Activated CD8-positive, alpha-beta T cell treated with anti-CD3 and anti-CD28 coated beads for 36 hours (primary cell): Measurements from ENCODE around the gene SRSF12. TPM values are rescaled to one million over a fixed set of nuclear protein-coding genes. Genes with fewer than 3 reads are reported as not detected.

Source experiments
- ATAC-seq: fragments of 200-7000 bp; cut with Tn5 transposase; one replicate; pipeline ENCODE4 v1.10.0; 2021; ENCODE audit warnings: mild to moderate bottlenecking, moderate library complexity
- CTCF ChIA-PET: fragments of 350-600 bp; sonication (Branson Sonifier 250); formaldehyde crosslinking; loops from one replicate; lab custom pipeline; 2021; ENCODE audit warnings: antibody characterized with exemption; lab: Charles Lee
- POLR2A ChIA-PET: fragments of 350-600 bp; sonication (Branson Sonifier 250); formaldehyde crosslinking; loops from one replicate; lab custom pipeline; 2021; ENCODE audit warnings: antibody characterized with exemption; lab: Charles Lee
- DNase-seq: peaks from one replicate; pipeline ENCODE4 v3.0.0-alpha.2; 2020
- H3K27ac Mint-ChIP-seq: one replicate; pipeline ENCODE4 v1.8.0; 2021; ENCODE audit warnings: mild to moderate bottlenecking, mixed read lengths
- H3K27me3 Mint-ChIP-seq: one replicate; pipeline ENCODE4 v1.8.0; 2021; ENCODE audit warnings: mixed read lengths
- H3K36me3 Mint-ChIP-seq: one replicate; pipeline ENCODE4 v1.8.0; 2021; ENCODE audit warnings: low read depth, mixed read lengths
- H3K4me1 Mint-ChIP-seq: one replicate; pipeline ENCODE4 v1.8.0; 2021; ENCODE audit warnings: low read depth, mixed read lengths
- H3K4me3 Mint-ChIP-seq: one replicate; pipeline ENCODE4 v1.8.0; 2021; ENCODE audit warnings: mild to moderate bottlenecking, moderate library complexity, mixed read lengths
- H3K9me3 Mint-ChIP-seq: one replicate; pipeline ENCODE4 v1.8.0; 2021; ENCODE audit warnings: mixed read lengths
- CTCF ChIP-seq: fragments of 200-600 bp; IDR thresholded peaks from one replicate; pipeline ENCODE4 v1.8.0; 2022; ENCODE audit warnings: antibody characterized with exemption, mild to moderate bottlenecking
- intact Hi-C: fragments of 100-400 bp; cut with micrococcal nuclease; formaldehyde crosslinking; loops from one replicate; pipeline ENCODE4 v1.10.0; 2022
- total RNA-seq, 2 experiments: library from RNA; stranded (reverse); gene quantifications; one replicate each; pipeline ENCODE4 v1.2.3, GENCODE V29; 2021

The SRSF12 gene
- total RNA-seq, 2 experiments from 2014 or later = 0.83 to 1.1 TPM

- ChIA-PET CTCF (no interaction called here), POLR2A (no interaction called here)
- DNase-seq = no peak
- TF ChIP-seq CTCF = no peak
- no peak overlapping the region for H3K27ac Mint-ChIP-seq
- no peaks in the 10 kb centered on the region for H3K36me3 Mint-ChIP-seq
- H3K4me3 Mint-ChIP-seq = no peak overlapping the region
- no peaks in the 10 kb centered on the region for H3K9me3 Mint-ChIP-seq
- peaks cover 2% of the 10 kb centered on the region for H3K27me3 Mint-ChIP-seq
- intact Hi-C loops = no loop called here
- H3K4me1 Mint-ChIP-seq = no peaks in the 10 kb centered on the region
- no peak for ATAC-seq
These were observed 54.0 kb downstream of the SRSF12 start for GRCh38 chr6:89063881-89064280.

- ChIA-PET CTCF (interaction anchor here (0.7 to 1.0 kb wide), 2 partner anchors 9 to 77 kb away, joined by 3 read pairs; no protein-coding TSS in a partner anchor), POLR2A (interaction anchor here (0.8 kb wide), 1 partner anchor 21 kb away, joined by 4 read pairs; the partner anchor contains the start of gene PNRC1)
- intact Hi-C loops = no loop called here
- Mint-ChIP-seq H3K27ac (no peak overlapping the region), H3K36me3 (no peaks in the 10 kb centered on the region), H3K4me1 (no peaks in the 10 kb centered on the region), H3K4me3 (no peak overlapping the region), H3K27me3 (no peaks in the 10 kb centered on the region), H3K9me3 (no peaks in the 10 kb centered on the region)
- ATAC-seq (no peak), DNase-seq (no peak)
- TF ChIP-seq CTCF = no peak
These were observed 58.6 kb downstream of the SRSF12 start for GRCh38 chr6:89059227-89059626.

- POLR2A ChIA-PET = interaction anchor here (0.8 to 0.9 kb wide), 2 partner anchors 14 to 22 kb away, joined by 3 to 4 read pairs; partner anchors contain the start of gene PNRC1
- Mint-ChIP-seq H3K4me3 (no peak overlapping the region), H3K27me3 (no peaks in the 10 kb centered on the region), H3K27ac (no peak overlapping the region), H3K36me3 (no peaks in the 10 kb centered on the region), H3K4me1 (no peaks in the 10 kb centered on the region), H3K9me3 (no peaks in the 10 kb centered on the region)
- no peak for ATAC-seq
- CTCF ChIA-PET = interaction anchor here (0.7 to 1.0 kb wide), 2 partner anchors 8 to 76 kb away, joined by 3 read pairs; no protein-coding TSS in a partner anchor
- intact Hi-C loops = no loop called here
- no peak for DNase-seq
- no peak for TF ChIP-seq CTCF
These were observed 59.2 kb downstream of the SRSF12 start for GRCh38 chr6:89058627-89059026.

GRCh38 chr6:89057759-89058158 is 60.1 kb downstream of the SRSF12 start:
- no peaks in the 10 kb centered on the region for H3K4me1 Mint-ChIP-seq
- no peak overlapping the region for H3K27ac Mint-ChIP-seq
- ATAC-seq (no peak), DNase-seq (no peak)
- H3K4me3 Mint-ChIP-seq = no peak overlapping the region
- no peaks in the 10 kb centered on the region for H3K9me3 Mint-ChIP-seq
- intact Hi-C loops = no loop called here
- ChIA-PET CTCF (no interaction called here), POLR2A (no interaction called here)
- no peaks in the 10 kb centered on the region for H3K27me3 Mint-ChIP-seq
- no peak for TF ChIP-seq CTCF
- no peaks in the 10 kb centered on the region for H3K36me3 Mint-ChIP-seq

GRCh38 chr6:89054208-89054607 is 63.7 kb downstream of the SRSF12 start:
- CTCF ChIA-PET = no interaction called here
- no peaks in the 10 kb centered on the region for H3K9me3 Mint-ChIP-seq

More at GRCh38 chr6:89054208-89054607, 63.7 kb downstream of the SRSF12 start:
- DNase-seq (no peak), ATAC-seq (no peak)
- POLR2A ChIA-PET = interaction anchor here (2.0 kb wide), 1 partner anchor 26 kb away, joined by 10 read pairs; the partner anchor contains the start of gene PNRC1
- no peaks in the 10 kb centered on the region for H3K27me3 Mint-ChIP-seq
- H3K36me3 Mint-ChIP-seq = no peaks in the 10 kb centered on the region
- peaks cover 19% of the 10 kb centered on the region for H3K4me1 Mint-ChIP-seq
- TF ChIP-seq CTCF = no peak
- intact Hi-C loops = no loop called here
- no peak overlapping the region for H3K4me3 Mint-ChIP-seq
- H3K27ac Mint-ChIP-seq = no peak overlapping the region
